ENCODE data around the gene BSCL2.

- TF ChIP-seq CTCF (CRISPR knock-in tag; IDR thresholded peaks at IDR 0.05) = no peak
- no peak for TF ChIP-seq POLR2AphosphoS5 (IDR thresholded peaks at IDR 0.05; ENCODE audit: low read depth, low read length)
- no peak for TF ChIP-seq ELK4 (CRISPR knock-in tag; IDR thresholded peaks at IDR 0.05; ENCODE audit: borderline replicate concordance)
- no peak for TF ChIP-seq GMEB1 (CRISPR knock-in tag; IDR thresholded peaks at IDR 0.05; ENCODE audit: borderline replicate concordance)
These were observed 40.8 kb downstream of the BSCL2 start for GRCh38 chr11:62666259-62666926.

Data from HepG2 (cell line).